Upper lobe of left lung (tissue), 6 donors: ENCODE measurements around the gene PKHD1. TPM values are rescaled to one million over a fixed set of nuclear protein-coding genes. Genes with fewer than 3 reads are reported as not detected.
A peak's percentile ranks its signal among the peaks of the same experiment; 100 is the strongest.

Experiments
- ATAC-seq, 2 donors: fragments of 200-7000 bp; cut with Tn5 transposase; one replicate each; pipeline ENCODE4 v1.9.1; 2022; ENCODE audit warnings: mild to moderate bottlenecking in 2 of 2, moderate library complexity in 2 of 2; ENCODE audit not compliant: low FRiP score in 2 of 2
- DNase-seq, 2 donors: peaks; one replicate each; pipeline ENCODE4 v3.0.0-alpha.2; 2019 to 2020
- H3K27ac ChIP-seq, 4 donors: fragments of 200-600 bp; sonication (generic); one replicate each; pipeline ENCODE4 v1.5.1; 2016 to 2019
- H3K27me3 ChIP-seq, 4 donors: fragments of 200-600 bp; sonication (generic); one replicate each; pipeline ENCODE4 v1.5.1; 2017 to 2019
- H3K36me3 ChIP-seq, 4 donors: fragments of 200-600 bp; sonication (generic); one replicate each; pipeline ENCODE4 v1.5.1; 2016 to 2019
- H3K4me1 ChIP-seq, 4 donors: fragments of 200-600 bp; sonication (generic); one replicate each; pipeline ENCODE4 v1.5.1; 2018 to 2019
- H3K4me3 ChIP-seq, 4 donors: fragments of 200-600 bp; sonication (generic); one replicate each; pipeline ENCODE4 v1.5.1; 2017 to 2019; ENCODE audit warnings: mild to moderate bottlenecking in 2 of 4, moderate library complexity in 1 of 4
- H3K9me3 ChIP-seq, 4 donors: fragments of 200-600 bp; sonication (generic); one replicate each; pipeline ENCODE4 v1.5.1; 2018 to 2019
- CTCF ChIP-seq, 6 experiments: fragments of 450-650 bp in 4 of 6; fragments of 200-600 bp in 2 of 6; sonication (generic) in 2 of 6; IDR thresholded peaks; one replicate each; pipeline ENCODE4 v1.5.1; 2016 to 2019; ENCODE audit warnings: antibody characterized with exemption in 6 of 6
- EP300 ChIP-seq, 4 donors: sonication (generic); formaldehyde crosslinking; IDR thresholded peaks; one replicate each; pipeline ENCODE4 v1.5.1; 2017; ENCODE audit warnings: antibody characterized with exemption in 4 of 4, control low read depth in 2 of 4
- POLR2A ChIP-seq, 4 donors: fragments of 450-650 bp; IDR thresholded peaks; one replicate each; pipeline ENCODE4 v1.5.1; 2016 to 2017; ENCODE audit warnings: antibody characterized with exemption in 4 of 4, mild to moderate bottlenecking in 2 of 4
- POLR2AphosphoS5 ChIP-seq, 2 donors: sonication (generic); formaldehyde crosslinking; IDR thresholded peaks; one replicate each; pipeline ENCODE4 v1.5.1; 2017; ENCODE audit warnings: antibody characterized with exemption in 2 of 2
- WGBS, 2 donors: methylation state at CpG; one replicate each; pipeline ENCODE4 v1.1.5; 2017 to 2018; 5-methylcytosine and 5-hydroxymethylcytosine counted together
- total RNA-seq, 6 donors: library from RNA; depleted of rRNA in 4 of 6; stranded (reverse); fragments of >200 nt in 4 of 6; gene quantifications; one replicate each; pipeline versions ENCODE4 v1.1.0 to v1.2.1, GENCODE V29; 2016 to 2021
- donor health status: DM: no; HTN: no; CAD: no; lungs with moderate emphysema.
- donor health status: DM: no; HTN: yes; CAD: no; lungs with severe emphysema.

The PKHD1 gene
- total RNA-seq, 6 donors from 2014 or later: 0.10 to 1.0 (median 0.34) TPM

DNA sequence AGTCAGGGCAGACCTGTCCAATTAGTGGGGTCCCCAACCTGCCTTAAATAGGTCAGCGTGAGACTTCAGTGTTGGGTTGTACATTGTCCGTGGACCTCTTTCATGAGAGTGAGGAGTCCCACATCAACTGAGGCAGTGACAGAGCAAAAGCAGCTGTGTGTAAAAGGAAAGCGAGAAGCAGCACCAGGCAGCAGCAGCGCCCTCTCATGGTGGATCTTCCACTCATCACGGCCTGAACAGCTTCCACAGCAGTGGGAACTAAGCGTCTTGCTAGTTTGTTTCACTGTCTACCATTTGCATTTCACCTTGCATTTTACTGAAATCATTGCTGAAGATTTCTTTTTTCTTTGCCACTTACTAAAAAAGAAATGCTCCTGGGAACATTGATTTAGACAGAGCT, 333.8 kb downstream of the PKHD1 start:
- H3K27me3 ChIP-seq: no peaks in the 10 kb centered on the region
- DNase-seq (peak in 1 of 2 donors; percentile 31), ATAC-seq (peak; percentile 31 to 34)
- H3K4me3 ChIP-seq: no peak overlapping the region
- TF ChIP-seq POLR2A (IDR thresholded peaks at IDR 0.05) (no peak), CTCF (IDR thresholded peaks at IDR 0.05) (peak in 2 of 6 experiments; percentile 19 to 39)
- H3K4me1 ChIP-seq: no peaks in the 10 kb centered on the region
- H3K27ac ChIP-seq: no peak overlapping the region
- WGBS, 2 donors: 34 to 48% methylated on average over 6 of the region's 6 CpGs
- no peaks in the 10 kb centered on the region for H3K9me3 ChIP-seq
- no peaks in the 10 kb centered on the region for H3K36me3 ChIP-seq

DNA sequence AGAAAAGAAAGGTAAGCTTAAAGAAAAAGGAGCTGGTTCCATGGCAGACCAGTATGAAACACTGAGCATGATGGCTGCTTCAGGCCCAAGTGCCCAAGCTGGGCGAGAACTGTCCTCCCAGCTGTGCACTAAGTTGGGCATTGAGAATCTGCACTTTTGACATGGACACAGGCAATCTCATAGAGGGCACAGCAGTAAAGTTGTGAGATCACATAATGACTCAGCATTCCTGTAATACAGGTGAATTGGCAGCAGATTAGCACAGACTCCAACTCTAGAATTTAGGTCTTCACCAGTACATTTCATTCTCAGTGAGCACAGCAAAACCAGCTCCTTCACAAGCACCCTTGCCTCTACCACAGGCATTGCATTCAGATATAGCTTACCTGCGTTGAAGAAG, 343.4 kb downstream of the PKHD1 start:
- WGBS, 2 donors: 87 to 89% methylated on average over 2 of the region's 2 CpGs
- no peaks in the 10 kb centered on the region for H3K9me3 ChIP-seq
- DNase-seq (no peak), ATAC-seq (no peak)
- H3K36me3 ChIP-seq: no peaks in the 10 kb centered on the region
- H3K4me3 ChIP-seq: no peak overlapping the region
- no peaks in the 10 kb centered on the region for H3K4me1 ChIP-seq
- H3K27me3 ChIP-seq: no peaks in the 10 kb centered on the region
- H3K27ac ChIP-seq: no peak overlapping the region
- no peak for TF ChIP-seq POLR2A (IDR thresholded peaks at IDR 0.05)
- TF ChIP-seq EP300 (IDR thresholded peaks at IDR 0.05): no peak
- no peak for TF ChIP-seq CTCF (IDR thresholded peaks at IDR 0.05)
- no peak for TF ChIP-seq POLR2AphosphoS5 (IDR thresholded peaks at IDR 0.05)

- H3K27me3 ChIP-seq: no peaks in the 10 kb centered on the region
- ATAC-seq (no peak), DNase-seq (no peak)
- no peaks in the 10 kb centered on the region for H3K9me3 ChIP-seq
- H3K4me3 ChIP-seq: no peak overlapping the region
- no peaks in the 10 kb centered on the region for H3K4me1 ChIP-seq
- TF ChIP-seq POLR2AphosphoS5 (IDR thresholded peaks at IDR 0.05) (no peak), POLR2A (IDR thresholded peaks at IDR 0.05) (no peak), EP300 (IDR thresholded peaks at IDR 0.05) (no peak), CTCF (IDR thresholded peaks at IDR 0.05) (no peak)
- no peaks in the 10 kb centered on the region for H3K36me3 ChIP-seq
- 67 to 68% methylated on average over 2 of the region's 2 CpGs for WGBS, 2 donors
- H3K27ac ChIP-seq: no peak overlapping the region
Observed at GRCh38 chr6:51740658-51741057, 346.8 kb downstream of the PKHD1 start.

- ATAC-seq: no peak
- Histone ChIP-seq H3K4me1 (no peaks in the 10 kb centered on the region), H3K4me3 (no peak overlapping the region), H3K9me3 (no peaks in the 10 kb centered on the region), H3K27ac (no peak overlapping the region), H3K27me3 (no peaks in the 10 kb centered on the region), H3K36me3 (no peaks in the 10 kb centered on the region)
- TF ChIP-seq CTCF (IDR thresholded peaks at IDR 0.05) (no peak), POLR2A (IDR thresholded peaks at IDR 0.05) (no peak), POLR2AphosphoS5 (IDR thresholded peaks at IDR 0.05) (no peak), EP300 (IDR thresholded peaks at IDR 0.05) (no peak)
- 76% methylated on average over 1 of the region's 1 CpG for WGBS, 2 donors
- no peak for DNase-seq
Observed at GRCh38 chr6:51738614-51739013, 348.8 kb downstream of the PKHD1 start.

DNA sequence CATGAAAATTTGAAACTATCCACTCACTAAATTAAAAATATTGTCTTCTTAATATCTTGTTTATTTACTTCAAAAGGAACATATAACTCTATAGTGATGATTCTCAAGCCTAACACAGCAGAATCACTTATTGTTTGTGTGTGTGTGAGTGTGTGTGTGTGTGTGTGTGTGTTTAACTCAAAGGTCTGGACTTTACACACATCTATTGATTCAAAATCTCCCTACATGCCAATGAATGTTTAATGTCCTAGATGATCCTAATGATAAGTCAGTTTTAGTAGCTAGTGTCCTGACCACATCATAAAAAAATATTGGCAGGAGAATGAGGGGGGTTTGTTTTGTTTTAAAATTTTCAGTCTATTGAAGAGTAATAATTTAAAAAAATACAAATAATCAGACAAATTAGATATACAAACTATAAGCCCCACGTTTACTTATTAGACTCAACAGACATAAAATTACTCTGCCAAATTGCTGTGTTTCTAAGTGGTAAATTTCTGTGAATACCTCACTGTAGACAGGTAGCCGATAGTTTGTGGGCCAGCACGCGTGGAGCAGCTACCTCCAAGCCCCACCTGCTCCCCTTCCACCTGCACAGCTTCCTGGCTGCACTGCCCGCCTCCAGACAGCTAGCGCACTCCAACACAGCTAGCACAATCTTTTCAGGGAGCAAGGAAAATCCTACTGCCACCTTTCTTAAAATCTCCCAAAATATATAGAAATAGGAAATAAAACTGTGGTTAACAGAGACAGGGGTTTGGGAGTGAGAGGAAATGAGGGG, 349.6 kb downstream of the PKHD1 start:
- Histone ChIP-seq H3K9me3 (no peaks in the 10 kb centered on the region), H3K4me3 (no peak overlapping the region), H3K27me3 (no peaks in the 10 kb centered on the region), H3K36me3 (no peaks in the 10 kb centered on the region), H3K4me1 (no peaks in the 10 kb centered on the region), H3K27ac (no peak overlapping the region)
- TF ChIP-seq POLR2AphosphoS5 (IDR thresholded peaks at IDR 0.05): no peak
- TF ChIP-seq CTCF (IDR thresholded peaks at IDR 0.05): no peak
- no peak for TF ChIP-seq EP300 (IDR thresholded peaks at IDR 0.05)
- no peak for TF ChIP-seq POLR2A (IDR thresholded peaks at IDR 0.05)
- DNase-seq (peak in 1 of 2 donors; percentile 2), ATAC-seq (no peak)
- WGBS, 2 donors: 82 to 92% methylated on average over 6 of the region's 6 CpGs
